ENCODE data around the gene HOXC10.

The HOXC10 gene

GRCh38 chr12:53983950-53984572 lies 885 bp upstream of the HOXC10 start:
- Histone ChIP-seq H3K36me3 (ENCODE audit: insufficient read depth, low read length) (no peaks in the 10 kb centered on the region), H3K9me3 (ENCODE audit: control insufficient read depth, insufficient read depth, low read length) (no peaks in the 10 kb centered on the region), H3K4me1 (ENCODE audit: insufficient read depth, low read length) (no peaks in the 10 kb centered on the region), H3K9ac (ENCODE audit: low read depth, low read length) (no peak overlapping the region)

DNA sequence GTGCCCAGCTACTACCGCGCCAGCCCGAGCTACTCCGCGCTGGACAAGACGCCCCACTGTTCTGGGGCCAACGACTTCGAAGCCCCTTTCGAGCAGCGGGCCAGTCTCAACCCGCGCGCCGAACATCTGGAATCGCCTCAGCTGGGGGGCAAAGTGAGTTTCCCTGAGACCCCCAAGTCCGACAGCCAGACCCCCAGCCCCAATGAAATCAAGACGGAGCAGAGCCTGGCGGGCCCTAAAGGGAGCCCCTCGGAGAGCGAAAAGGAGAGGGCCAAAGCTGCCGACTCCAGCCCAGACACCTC lies 697 bp downstream of the HOXC10 start:
- H3K9me3 ChIP-seq (ENCODE audit: control insufficient read depth, insufficient read depth, low read length): no peaks in the 10 kb centered on the region
- H3K9ac ChIP-seq (ENCODE audit: low read depth, low read length): no peak overlapping the region
- no peaks in the 10 kb centered on the region for H3K4me1 ChIP-seq (ENCODE audit: insufficient read depth, low read length)
- H3K36me3 ChIP-seq (ENCODE audit: insufficient read depth, low read length): no peaks in the 10 kb centered on the region

DNA sequence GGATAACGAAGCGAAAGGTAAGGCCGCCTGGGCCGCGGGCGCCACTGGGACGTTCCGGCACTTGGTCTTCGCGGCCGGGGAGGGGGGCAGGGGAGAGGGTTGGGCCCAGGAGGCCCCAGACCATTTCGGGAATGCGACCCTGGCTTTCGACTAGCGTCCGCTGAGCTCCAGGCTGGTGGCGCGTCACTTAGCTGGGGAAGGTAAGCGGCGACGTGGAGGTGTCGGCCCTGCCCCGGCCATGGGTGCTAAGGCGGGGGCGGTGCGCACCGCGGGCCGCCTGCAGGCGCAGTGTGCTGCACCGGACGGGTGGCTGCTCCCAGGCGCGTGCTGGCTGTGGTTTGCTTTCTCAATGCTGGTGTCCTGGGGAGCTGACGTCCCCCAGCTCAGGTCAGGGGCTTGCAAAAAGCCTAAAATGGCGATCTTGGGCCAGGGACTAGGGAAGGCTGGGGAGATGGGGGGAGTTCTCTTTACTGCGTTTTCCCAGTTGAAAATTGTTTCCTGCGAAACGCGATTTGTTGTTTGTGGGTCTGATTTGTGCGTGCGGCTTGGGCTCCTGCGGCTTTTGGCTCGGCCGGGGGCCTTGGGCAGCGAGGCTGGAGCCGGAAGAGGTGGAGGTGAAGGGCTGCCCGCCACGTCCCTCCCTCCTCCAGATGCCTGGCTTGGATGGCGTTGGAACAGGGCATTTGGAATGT lies 1.2 kb downstream of the HOXC10 start:
- H3K9ac ChIP-seq (ENCODE audit: low read depth, low read length): no peak overlapping the region
- H3K4me1 ChIP-seq (ENCODE audit: insufficient read depth, low read length): no peaks in the 10 kb centered on the region
- H3K36me3 ChIP-seq (ENCODE audit: insufficient read depth, low read length): no peaks in the 10 kb centered on the region
- no peaks in the 10 kb centered on the region for H3K9me3 ChIP-seq (ENCODE audit: control insufficient read depth, insufficient read depth, low read length)

- H3K4me1 ChIP-seq (ENCODE audit: insufficient read depth, low read length): no peaks in the 10 kb centered on the region
- H3K36me3 ChIP-seq (ENCODE audit: insufficient read depth, low read length): no peaks in the 10 kb centered on the region
- H3K9ac ChIP-seq (ENCODE audit: low read depth, low read length): no peak overlapping the region
- H3K9me3 ChIP-seq (ENCODE audit: control insufficient read depth, insufficient read depth, low read length): no peaks in the 10 kb centered on the region
Observed at GRCh38 chr12:53986686-53987483, 1.9 kb downstream of the HOXC10 start.

DNA sequence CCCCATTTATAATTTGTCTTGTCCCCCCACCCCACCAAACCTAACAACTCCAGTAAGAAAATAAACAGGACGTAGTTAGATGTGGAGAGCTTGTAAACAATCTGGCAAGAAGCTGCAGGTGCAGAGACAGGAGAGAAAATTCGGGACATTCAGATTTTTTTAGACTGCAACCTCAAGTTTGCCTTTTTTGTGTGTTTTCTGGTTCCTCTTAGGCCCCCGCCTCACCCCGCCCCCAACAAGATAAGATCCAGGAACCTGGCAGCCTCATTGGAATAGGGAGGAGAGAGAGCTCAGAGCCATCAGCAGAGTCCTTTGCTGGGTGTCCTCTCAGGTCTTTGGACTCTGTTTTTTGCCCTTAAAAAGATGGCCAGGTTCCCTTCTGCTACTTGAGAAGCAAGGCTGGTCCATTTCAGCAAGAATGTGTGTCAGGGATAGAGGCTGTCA lies 2.9 kb downstream of the HOXC10 start:
- Histone ChIP-seq H3K9ac (ENCODE audit: low read depth, low read length) (no peak overlapping the region), H3K4me1 (ENCODE audit: insufficient read depth, low read length) (no peaks in the 10 kb centered on the region), H3K36me3 (ENCODE audit: insufficient read depth, low read length) (no peaks in the 10 kb centered on the region), H3K9me3 (ENCODE audit: control insufficient read depth, insufficient read depth, low read length) (no peaks in the 10 kb centered on the region)

- Histone ChIP-seq H3K36me3 (ENCODE audit: insufficient read depth, low read length) (no peaks in the 10 kb centered on the region), H3K9ac (ENCODE audit: low read depth, low read length) (no peak overlapping the region), H3K4me1 (ENCODE audit: insufficient read depth, low read length) (no peaks in the 10 kb centered on the region), H3K9me3 (ENCODE audit: control insufficient read depth, insufficient read depth, low read length) (no peaks in the 10 kb centered on the region)
Observed at GRCh38 chr12:53988541-53989226, 3.7 kb downstream of the HOXC10 start.

- no peaks in the 10 kb centered on the region for H3K4me1 ChIP-seq (ENCODE audit: insufficient read depth, low read length)
- no peaks in the 10 kb centered on the region for H3K36me3 ChIP-seq (ENCODE audit: insufficient read depth, low read length)
- no peaks in the 10 kb centered on the region for H3K9me3 ChIP-seq (ENCODE audit: control insufficient read depth, insufficient read depth, low read length)
- no peak overlapping the region for H3K9ac ChIP-seq (ENCODE audit: low read depth, low read length)
Observed at GRCh38 chr12:53989227-53990113, 4.5 kb downstream of the HOXC10 start.

DNA sequence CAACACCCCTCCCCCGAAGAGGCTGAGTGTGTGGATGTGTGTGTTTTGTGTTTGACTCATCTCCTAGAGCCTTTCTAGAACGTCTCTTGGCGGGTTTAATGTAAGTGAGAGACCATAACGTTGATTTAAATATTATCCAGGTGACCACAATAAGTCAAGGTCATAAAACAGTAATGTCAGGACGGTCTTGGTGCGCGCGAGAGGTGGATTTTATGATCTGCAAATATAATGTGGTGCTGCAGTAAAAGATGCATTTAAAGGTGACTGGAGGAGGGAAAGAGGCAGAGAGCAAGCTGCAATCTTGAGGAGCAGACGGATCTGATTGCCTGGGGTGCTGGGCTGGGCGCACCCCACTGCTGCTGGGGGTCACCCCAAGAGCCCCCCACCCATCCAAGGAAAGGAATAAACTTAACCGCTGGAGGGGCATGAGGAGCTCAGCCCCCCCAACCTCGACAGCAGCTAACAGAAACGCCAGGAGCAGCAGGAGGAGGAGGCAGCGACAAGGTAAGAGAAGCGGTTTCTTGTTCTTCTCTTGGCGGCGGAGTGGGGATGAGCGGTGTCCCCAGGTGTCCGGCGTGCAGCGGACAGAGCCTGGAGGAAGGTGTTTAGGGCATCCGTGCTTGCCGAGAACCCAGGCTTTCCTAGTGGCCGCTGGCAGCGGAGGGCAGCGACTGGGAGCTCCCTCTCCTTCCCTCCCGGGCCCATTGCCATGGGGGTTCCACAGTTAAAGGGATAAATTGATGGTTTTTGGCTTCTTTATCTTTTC lies 5.5 kb downstream of the HOXC10 start:
- H3K9ac ChIP-seq (ENCODE audit: low read depth, low read length): no peak overlapping the region
- no peaks in the 10 kb centered on the region for H3K36me3 ChIP-seq (ENCODE audit: insufficient read depth, low read length)
- H3K4me1 ChIP-seq (ENCODE audit: insufficient read depth, low read length): no peaks in the 10 kb centered on the region
- H3K9me3 ChIP-seq (ENCODE audit: control insufficient read depth, insufficient read depth, low read length): no peaks in the 10 kb centered on the region

GRCh38 chr12:53991077-53991460 lies 6.1 kb downstream of the HOXC10 start:
- H3K36me3 ChIP-seq (ENCODE audit: insufficient read depth, low read length): no peaks in the 10 kb centered on the region
- H3K4me1 ChIP-seq (ENCODE audit: insufficient read depth, low read length): no peaks in the 10 kb centered on the region
- no peaks in the 10 kb centered on the region for H3K9me3 ChIP-seq (ENCODE audit: control insufficient read depth, insufficient read depth, low read length)
- H3K9ac ChIP-seq (ENCODE audit: low read depth, low read length): no peak overlapping the region

DNA sequence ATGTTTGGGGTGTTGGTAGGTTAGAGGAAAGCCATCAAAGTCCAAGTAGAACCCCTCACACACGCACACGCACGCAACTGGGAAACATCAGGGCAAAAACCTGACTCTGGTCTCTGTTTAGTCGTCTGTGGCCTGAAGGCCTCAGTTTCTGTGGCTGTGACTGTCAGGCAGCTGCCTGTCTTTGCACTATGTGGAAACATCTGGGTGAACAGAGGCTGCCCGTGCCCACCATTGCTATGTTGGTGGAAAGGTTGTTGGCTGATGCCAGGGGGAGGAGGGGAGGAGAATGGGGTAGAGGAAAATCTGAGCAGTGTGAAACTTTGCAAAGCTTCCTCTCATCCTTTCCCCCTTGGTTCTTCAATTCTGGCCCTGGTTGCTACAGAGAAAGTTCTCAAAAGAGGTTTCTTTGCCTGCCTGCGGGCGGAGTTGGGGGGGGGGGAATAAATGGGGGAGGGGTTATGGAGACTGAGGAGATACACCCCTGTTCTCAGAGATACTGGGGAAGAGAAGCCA lies 7.5 kb downstream of the HOXC10 start:
- Histone ChIP-seq H3K9ac (ENCODE audit: low read depth, low read length) (no peak overlapping the region), H3K36me3 (ENCODE audit: insufficient read depth, low read length) (no peaks in the 10 kb centered on the region), H3K4me1 (ENCODE audit: insufficient read depth, low read length) (no peaks in the 10 kb centered on the region), H3K9me3 (ENCODE audit: control insufficient read depth, insufficient read depth, low read length) (no peaks in the 10 kb centered on the region)

DNA sequence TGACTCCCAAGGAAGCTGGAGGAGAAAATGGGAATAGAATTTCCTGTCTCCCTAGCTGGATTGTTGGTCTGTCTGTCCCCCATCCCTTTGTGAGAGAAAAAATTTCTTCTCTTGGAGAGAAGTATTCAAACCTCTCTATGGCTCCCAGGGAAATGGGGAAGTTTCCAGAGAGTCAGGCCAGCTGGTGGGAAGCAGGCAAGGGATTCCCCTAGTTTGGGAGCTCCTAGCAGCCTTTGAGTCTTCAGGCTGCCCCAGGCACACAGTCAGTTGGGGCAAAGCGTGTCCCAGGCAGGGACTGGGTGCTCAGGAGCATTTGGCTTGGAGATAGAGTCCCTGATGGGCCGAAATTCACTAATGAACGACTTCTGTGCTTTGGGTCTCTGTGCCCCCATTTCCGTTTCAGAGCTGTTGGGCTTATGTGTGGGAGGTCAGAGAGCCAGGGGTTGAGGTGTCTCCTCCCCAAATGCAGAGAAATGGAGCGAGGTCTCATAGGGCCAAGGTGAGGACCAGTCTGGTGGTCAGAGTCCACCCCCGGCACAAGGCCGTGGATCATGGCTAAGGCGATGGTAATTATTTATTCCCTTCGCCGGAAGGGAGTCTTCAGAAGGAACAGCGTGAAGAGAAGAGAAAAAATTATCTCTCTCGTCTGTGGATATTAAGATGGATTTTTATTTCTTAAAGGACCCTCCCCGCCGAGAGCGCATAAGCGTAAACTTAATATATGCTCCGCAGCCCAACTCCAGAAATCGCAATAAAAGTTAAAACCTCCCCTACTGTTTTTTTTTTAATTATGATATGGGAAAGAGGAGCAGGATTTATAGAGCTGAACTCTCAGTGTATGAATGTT lies 8.4 kb downstream of the HOXC10 start:
- Histone ChIP-seq H3K9me3 (ENCODE audit: control insufficient read depth, insufficient read depth, low read length) (no peaks in the 10 kb centered on the region), H3K36me3 (ENCODE audit: insufficient read depth, low read length) (no peaks in the 10 kb centered on the region), H3K4me1 (ENCODE audit: insufficient read depth, low read length) (no peaks in the 10 kb centered on the region), H3K9ac (ENCODE audit: low read depth, low read length) (no peak overlapping the region)

- no peaks in the 10 kb centered on the region for H3K36me3 ChIP-seq (ENCODE audit: insufficient read depth, low read length)
- no peaks in the 10 kb centered on the region for H3K9me3 ChIP-seq (ENCODE audit: control insufficient read depth, insufficient read depth, low read length)
- H3K9ac ChIP-seq (ENCODE audit: low read depth, low read length): no peak overlapping the region
- H3K4me1 ChIP-seq (ENCODE audit: insufficient read depth, low read length): no peaks in the 10 kb centered on the region
Observed at GRCh38 chr12:53994009-53994263, 9.0 kb downstream of the HOXC10 start.
